MCF 10A (cell line): ENCODE data around the gene MOBP. TPM values are rescaled to one million over a fixed set of nuclear protein-coding genes. Genes with fewer than 3 reads are reported as not detected.
"Not testable (repeated sequence)": the region's sequence is repeated elsewhere in the genome, so short reads cannot be mapped to it uniquely, and the experiment has no call there.

ENCODE experiments used
- BruUV-seq: library from RNA; stranded (reverse); fragments of 400-500 nt; replicated peaks from 2 replicates; lab custom pipeline; 2021; lab: Mats Ljungman, UMichigan
- CTCF ChIA-PET: fragments of 300-600 bp; sonication (Branson Sonifier 250); formaldehyde crosslinking; extraction: SDS; loops from one replicate; lab custom pipeline; 2021; ENCODE audit warnings: antibody characterized with exemption, inconsistent platforms; lab: Yijun Ruan, JAX
- POLR2A ChIA-PET: fragments of 300-600, 350-650 bp; sonication (Branson Sonifier 250); formaldehyde crosslinking; extraction: SDS; loops from one replicate; lab custom pipeline; 2020; ENCODE audit warnings: antibody characterized with exemption, inconsistent platforms; lab: Yijun Ruan, JAX
- DNase-seq: peaks from one replicate; pipeline ENCODE4 v3.0.0-alpha.2; 2018; ENCODE audit not compliant: unreplicated experiment
- H3K27ac Mint-ChIP-seq: one replicate; pipeline ENCODE4 v1.8.0; 2022; ENCODE audit warnings: mild to moderate bottlenecking, low read depth, mixed read lengths; ENCODE audit not compliant: unreplicated experiment
- H3K27me3 Mint-ChIP-seq: one replicate; pipeline ENCODE4 v1.8.0; 2022; ENCODE audit warnings: mixed read lengths; ENCODE audit not compliant: insufficient read depth, unreplicated experiment
- H3K36me3 Mint-ChIP-seq: one replicate; pipeline ENCODE4 v1.8.0; 2022; ENCODE audit warnings: mild to moderate bottlenecking, moderate library complexity, mixed read lengths; ENCODE audit not compliant: insufficient read depth, unreplicated experiment
- H3K4me1 Mint-ChIP-seq: one replicate; pipeline ENCODE4 v1.8.0; 2022; ENCODE audit warnings: mixed read lengths; ENCODE audit not compliant: insufficient read depth, unreplicated experiment
- H3K4me3 Mint-ChIP-seq: one replicate; pipeline ENCODE4 v1.8.0; 2022; ENCODE audit warnings: mild to moderate bottlenecking, moderate library complexity, mixed read lengths; ENCODE audit not compliant: unreplicated experiment
- H3K9me3 Mint-ChIP-seq: one replicate; pipeline ENCODE4 v1.8.0; 2022; ENCODE audit warnings: mixed read lengths; ENCODE audit not compliant: unreplicated experiment
- CTCF ChIP-seq: fragments of 200-600 bp; IDR thresholded peaks from one replicate; pipeline ENCODE4 v1.8.0; 2022; ENCODE audit warnings: antibody characterized with exemption, mild to moderate bottlenecking; ENCODE audit not compliant: unreplicated experiment
- intact Hi-C: fragments of 100-400 bp; cut with micrococcal nuclease; formaldehyde crosslinking; loops from 2 replicates; pipeline ENCODE4 v1.14.1; 2022
- total RNA-seq: library from RNA; stranded (reverse); gene quantifications from 2 replicates; pipeline ENCODE4 v1.2.3, GENCODE V29; 2022

MOBP gene
- total RNA-seq, 1 experiment from 2014 or later, result 0.21 TPM

- Mint-ChIP-seq H3K9me3 (no peaks in the 10 kb centered on the region), H3K36me3 (no peaks in the 10 kb centered on the region), H3K4me1 (no peaks in the 10 kb centered on the region), H3K27me3 (peaks cover 12% of the 10 kb centered on the region), H3K27ac (no peak overlapping the region), H3K4me3 (no peak overlapping the region)
- no TSS peak for BruUV-seq
- DNase-seq, result no peak
- TF ChIP-seq CTCF, result no peak
- intact Hi-C loops, result no loop called here
- ChIA-PET CTCF (interaction anchor here (0.6 to 0.8 kb wide), 3 partner anchors 25 to 390 kb away, joined by 3 to 4 read pairs (median 3); no protein-coding TSS in a partner anchor), POLR2A (no interaction called here)
These were observed 12.8 kb upstream of the MOBP start for GRCh38 chr3:39454591-39455217.

DNA sequence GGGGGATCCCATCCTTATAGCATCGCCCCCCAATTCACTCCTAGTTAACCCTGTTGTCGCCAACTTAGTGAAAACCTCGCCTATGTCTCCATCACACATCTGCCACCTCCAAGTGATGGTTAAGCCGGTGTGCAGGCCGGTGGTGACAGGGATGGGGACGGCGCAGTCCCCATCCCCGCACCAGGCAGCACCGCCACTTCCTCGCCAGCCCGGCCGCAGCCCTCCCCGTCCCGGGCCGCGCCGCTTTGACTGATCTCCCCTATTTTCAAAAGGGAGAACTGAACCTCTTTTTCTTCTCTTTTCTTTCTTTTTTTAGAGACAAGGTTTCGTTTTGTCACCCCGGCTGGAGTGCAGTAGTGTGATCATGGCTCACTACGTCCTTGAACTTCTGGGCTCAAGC lies 11.3 kb upstream of the MOBP start:
- Mint-ChIP-seq H3K4me1 (no peaks in the 10 kb centered on the region), H3K27me3 (peaks cover 12% of the 10 kb centered on the region), H3K27ac (no peak overlapping the region), H3K4me3 (no peak overlapping the region), H3K36me3 (no peaks in the 10 kb centered on the region), H3K9me3 (no peaks in the 10 kb centered on the region)
- BruUV-seq, result no TSS peak
- ChIA-PET CTCF (no interaction called here), POLR2A (no interaction called here)
- no peak for TF ChIP-seq CTCF
- DNase-seq, result no peak
- intact Hi-C loops, result no loop called here

- Mint-ChIP-seq H3K9me3 (no peaks in the 10 kb centered on the region), H3K27ac (no peak overlapping the region), H3K27me3 (peaks cover 12% of the 10 kb centered on the region), H3K4me1 (no peaks in the 10 kb centered on the region), H3K4me3 (no peak overlapping the region), H3K36me3 (no peaks in the 10 kb centered on the region)
- DNase-seq, result no peak
- ChIA-PET POLR2A (no interaction called here), CTCF (interaction anchor here (1.4 to 2.1 kb wide), 2 partner anchors 9 to 10 kb away, joined by 3 to 6 read pairs; no protein-coding TSS in a partner anchor)
- no peak for TF ChIP-seq CTCF
- intact Hi-C loops, result no loop called here
- no TSS peak for BruUV-seq
These were observed 10.1 kb upstream of the MOBP start for GRCh38 chr3:39457361-39457760.

GRCh38 chr3:39458579-39458978 lies 8.9 kb upstream of the MOBP start:
- H3K9me3 Mint-ChIP-seq, H3K36me3 Mint-ChIP-seq, intact Hi-C loops, POLR2A ChIA-PET, H3K4me3 Mint-ChIP-seq, DNase-seq, H3K27ac Mint-ChIP-seq, H3K27me3 Mint-ChIP-seq, BruUV-seq, H3K4me1 Mint-ChIP-seq: not testable (repeated sequence)
- CTCF ChIA-PET, result interaction anchor here (0.6 to 2.1 kb wide), 6 partner anchors 10 to 1305 kb away, joined by 3 to 6 read pairs (median 4); no protein-coding TSS in a partner anchor
